Left ventricle myocardium superior (tissue), 1 donor: ENCODE measurements around the gene CNTN2. TPM values are rescaled to one million over a fixed set of nuclear protein-coding genes. Genes with fewer than 3 reads are reported as not detected.

ENCODE experiments used
- ATAC-seq: fragments of 200-7000 bp; cut with Tn5 transposase; one replicate; pipeline ENCODE4 v1.9.1; 2020; ENCODE audit warnings: mild to moderate bottlenecking, moderate library complexity
- DNase-seq: peaks from one replicate; pipeline ENCODE4 v3.0.0-alpha.2; 2020
- intact Hi-C: fragments of 100-400 bp; cut with micrococcal nuclease; formaldehyde crosslinking; loops from one replicate; pipeline ENCODE4 v1.11.0; 2022
- total RNA-seq: library from RNA; stranded (reverse); fragmentation: NEBNext Ultra II Directional; extraction: Animal tissue kit (Norgen Biotek cat#: 25700); gene quantifications from one replicate; pipeline ENCODE4 v1.2.1, GENCODE V29; 2021
- donor health status: DM: no; HTN: yes; CAD: no; lungs with severe emphysema.

CNTN2 gene
- total RNA-seq, 1 donor from 2014 or later, result 0.64 TPM

GRCh38 chr1:205091043-205091740, 48.2 kb downstream of the CNTN2 start:
- no peak for DNase-seq
- intact Hi-C loops, result no loop called here
- ATAC-seq, result no peak

GRCh38 chr1:205095422-205095821, 52.4 kb downstream of the CNTN2 start:
- no peak for DNase-seq
- ATAC-seq, result no peak
- intact Hi-C loops, result no loop called here

- intact Hi-C loops, result no loop called here
- no peak for ATAC-seq
These were observed 55.2 kb downstream of the CNTN2 start for GRCh38 chr1:205098242-205098641.

GRCh38 chr1:205102404-205102803, 59.4 kb downstream of the CNTN2 start:
- intact Hi-C loops, result no loop called here
- ATAC-seq, result no peak

More at GRCh38 chr1:205098242-205098641, 55.2 kb downstream of the CNTN2 start:
- DNase-seq, result no peak

GRCh38 chr1:205107327-205107726, 64.3 kb downstream of the CNTN2 start:
- no peak for DNase-seq
- intact Hi-C loops, result no loop called here
- no peak for ATAC-seq

More at GRCh38 chr1:205102404-205102803, 59.4 kb downstream of the CNTN2 start:
- no peak for DNase-seq

- ATAC-seq (no peak), DNase-seq (no peak)
- intact Hi-C loops, result no loop called here
These were observed 65.5 kb downstream of the CNTN2 start for GRCh38 chr1:205108464-205108863.

GRCh38 chr1:205109269-205109668, 66.3 kb downstream of the CNTN2 start:
- ATAC-seq, result no peak
- intact Hi-C loops, result no loop called here
- DNase-seq, result no peak

GRCh38 chr1:205109711-205110110, 66.7 kb downstream of the CNTN2 start:
- intact Hi-C loops, result no loop called here
- ATAC-seq, result no peak

GRCh38 chr1:205111354-205111753, 68.3 kb downstream of the CNTN2 start:
- ATAC-seq, result no peak
- DNase-seq, result no peak

More at GRCh38 chr1:205109711-205110110, 66.7 kb downstream of the CNTN2 start:
- DNase-seq, result no peak

GRCh38 chr1:205118752-205119151, 75.7 kb downstream of the CNTN2 start:
- ATAC-seq (no peak), DNase-seq (no peak)
- intact Hi-C loops, result no loop called here

More at GRCh38 chr1:205111354-205111753, 68.3 kb downstream of the CNTN2 start:
- intact Hi-C loops, result no loop called here

GRCh38 chr1:205121660-205122488, 78.9 kb downstream of the CNTN2 start, which contains the start of gene RBBP5:
Gene RBBP5, minus strand, starts transcription at chr1:205121978. Its CDS starts 105 bp downstream, at chr1:205121873.
- ATAC-seq (peak; percentile 99), DNase-seq (peak; percentile 95)
- intact Hi-C loops, result no loop called here

- intact Hi-C loops, result no loop called here
- peak; percentile 7 for ATAC-seq
- DNase-seq, result no peak
These were observed 79.5 kb downstream of the CNTN2 start for GRCh38 chr1:205122489-205122882.

GRCh38 chr1:205124726-205125125, 81.7 kb downstream of the CNTN2 start:
- DNase-seq (no peak), ATAC-seq (no peak)
- intact Hi-C loops, result no loop called here

- intact Hi-C loops, result no loop called here
- no peak for ATAC-seq
- DNase-seq, result no peak
These were observed 84.6 kb downstream of the CNTN2 start for GRCh38 chr1:205127646-205128045.

Other genes with a start within 250 kb of the CNTN2 start
- gene NFASC, start 172.3 kb upstream of the CNTN2 start, total RNA-seq, result 11.6 TPM
- gene TMEM81, start 41.2 kb downstream of the CNTN2 start, total RNA-seq, result 3.7 TPM
- gene RBBP5, start 78.8 kb downstream of the CNTN2 start, total RNA-seq, result 10.9 TPM
- gene DSTYK, start 168.5 kb downstream of the CNTN2 start, total RNA-seq, result 6.1 TPM
- 1.3 TPM for gene TMCC2, start 184.7 kb downstream of the CNTN2 start, total RNA-seq